ENCODE results near the gene CCP110.

CCP110 gene

GRCh38 chr16:19507867-19508266 is 15.9 kb upstream of the CCP110 start:
- no peak for DNase-seq
- intact Hi-C loops (cut with DNase I), result loop anchor here (10.0 kb wide), 1 partner anchor 123 kb away; no protein-coding TSS in a partner anchor

- intact Hi-C loops (cut with DNase I), result no loop called here
- DNase-seq, result no peak
Observed at GRCh38 chr16:19512297-19512696, 11.4 kb upstream of the CCP110 start.

GRCh38 chr16:19513377-19514053 is 10.2 kb upstream of the CCP110 start:
- DNase-seq, result no peak
- intact Hi-C loops (cut with DNase I), result no loop called here

GRCh38 chr16:19515757-19516156 is 8.0 kb upstream of the CCP110 start:
- intact Hi-C loops (cut with DNase I), result no loop called here
- no peak for DNase-seq

- intact Hi-C loops (cut with DNase I), result no loop called here
Observed at GRCh38 chr16:19517424-19518089, 6.2 kb upstream of the CCP110 start.

GRCh38 chr16:19518388-19518787 is 5.4 kb upstream of the CCP110 start:
- intact Hi-C loops (cut with DNase I), result no loop called here
- DNase-seq, result no peak

More at GRCh38 chr16:19517424-19518089, 6.2 kb upstream of the CCP110 start:
- no peak for DNase-seq

GRCh38 chr16:19520861-19521331 is 2.8 kb upstream of the CCP110 start:
- intact Hi-C loops (cut with DNase I), result no loop called here

GRCh38 chr16:19521471-19522396 is 2.0 kb upstream of the CCP110 start, which contains the start of gene GDE1:
Gene GDE1 (minus strand): TSS chr16:19522098. CDS start chr16:19521964, 134 bp downstream.
- peak; percentile 97 to 100 (median 99) for DNase-seq
- intact Hi-C loops (cut with DNase I), result no loop called here

More at GRCh38 chr16:19520861-19521331, 2.8 kb upstream of the CCP110 start:
- DNase-seq, result no peak

GRCh38 chr16:19522397-19522732 is 1.4 kb upstream of the CCP110 start:
- intact Hi-C loops (cut with DNase I), result no loop called here
- DNase-seq, result no peak

GRCh38 chr16:19522760-19523159 is 982 bp upstream of the CCP110 start:
- DNase-seq, result no peak
- intact Hi-C loops (cut with DNase I), result no loop called here

GRCh38 chr16:19523184-19523558 is 571 bp upstream of the CCP110 start:
- intact Hi-C loops (cut with DNase I), result no loop called here
- DNase-seq, result peak in 1 of 10 donors; percentile 78

GRCh38 chr16:19524356-19524615 is 544 bp downstream of the CCP110 start:
- peak in 1 of 10 donors; percentile 30 for DNase-seq
- intact Hi-C loops (cut with DNase I), result loop anchor here (1.0 kb wide), 1 partner anchor 31 kb away; the partner anchor contains the start of gene VPS35L

GRCh38 chr16:19524616-19525384 is 1.1 kb downstream of the CCP110 start:
- DNase-seq, result no peak
- intact Hi-C loops (cut with DNase I), result loop anchor here (1.0 kb wide), 1 partner anchor 31 kb away; the partner anchor contains the start of gene VPS35L

- intact Hi-C loops (cut with DNase I), result no loop called here
- no peak for DNase-seq
Observed at GRCh38 chr16:19525385-19525723, 1.6 kb downstream of the CCP110 start.

- intact Hi-C loops (cut with DNase I), result no loop called here
Observed at GRCh38 chr16:19527161-19527560, 3.4 kb downstream of the CCP110 start.

GRCh38 chr16:19528666-19529065 is 4.9 kb downstream of the CCP110 start:
- intact Hi-C loops (cut with DNase I), result no loop called here
- no peak for DNase-seq

More at GRCh38 chr16:19527161-19527560, 3.4 kb downstream of the CCP110 start:
- DNase-seq, result no peak

GRCh38 chr16:19532601-19533000 is 8.9 kb downstream of the CCP110 start:
- intact Hi-C loops (cut with DNase I), result no loop called here
- no peak for DNase-seq

- DNase-seq, result no peak
- intact Hi-C loops (cut with DNase I), result no loop called here
Observed at GRCh38 chr16:19540241-19540970, 16.7 kb downstream of the CCP110 start.

GRCh38 chr16:19542138-19542821 is 18.5 kb downstream of the CCP110 start:
- no peak for DNase-seq
- intact Hi-C loops (cut with DNase I), result no loop called here

All from posterior cingulate gyrus (tissue), 11 donors.